A549 (cell line): Measurements from ENCODE around the gene GUF1.

Experiments
- CEBPB ChIP-seq, 2 experiments: fragments of >200 bp in 1 of 2; sonication (Bioruptor Twin) in 1 of 2; formaldehyde crosslinking in 1 of 2; IDR thresholded peaks; 2 replicates each; pipeline ENCODE4 v1.6.1; 2012 to 2016
- CHD4 ChIP-seq: fragments of 200-600 bp; sonication (generic); IDR thresholded peaks from 2 replicates; pipeline ENCODE4 v1.6.1; 2016; ENCODE audit warnings: antibody characterized with exemption, mild to moderate bottlenecking, borderline replicate concordance
- CTCF ChIP-seq: fragments of >200 bp; sonication (Bioruptor Twin); formaldehyde crosslinking; IDR thresholded peaks from 3 replicates; pipeline ENCODE4 v1.5.1; 2016
- EP300 ChIP-seq, 2 experiments: fragments of >200 bp; sonication (Bioruptor Twin); formaldehyde crosslinking; IDR thresholded peaks; 2 replicates in 1 of 2; 3 replicates in 1 of 2; pipeline ENCODE4 v1.6.1; 2016 to 2017
- KDM1A ChIP-seq: fragments of 200-600 bp; sonication (generic); IDR thresholded peaks from 2 replicates; pipeline ENCODE4 v1.6.1; 2016; ENCODE audit warnings: low read depth, mild to moderate bottlenecking
- MAX ChIP-seq: IDR thresholded peaks from 2 replicates; pipeline ENCODE4 v1.6.1; 2012
- MAZ ChIP-seq: fragments of 150-350 bp; IDR thresholded peaks from 2 replicates; pipeline ENCODE4 v1.6.1; 2014; ENCODE audit warnings: antibody characterized with exemption, low read depth, low read length, borderline replicate concordance
- PHF8 ChIP-seq: fragments of 200-600 bp; sonication (generic); IDR thresholded peaks from 2 replicates; pipeline ENCODE4 v1.6.1; 2016; ENCODE audit warnings: low read depth, mild to moderate bottlenecking, antibody characterized with exemption, moderate library complexity, borderline replicate concordance
- POLR2A ChIP-seq: IDR thresholded peaks from 2 replicates; pipeline ENCODE4 v1.6.1; 2012; ENCODE audit warnings: mild to moderate bottlenecking, low read length
- REST ChIP-seq: fragments of 200-600 bp; sonication (generic); IDR thresholded peaks from 2 replicates; pipeline ENCODE4 v1.6.1; 2016; ENCODE audit warnings: antibody characterized with exemption, mild to moderate bottlenecking, moderate library complexity
- SMC3 ChIP-seq: fragments of >200 bp; sonication (Bioruptor Twin); formaldehyde crosslinking; IDR thresholded peaks from 3 replicates; pipeline ENCODE4 v1.6.1; 2018; ENCODE audit warnings: inconsistent platforms
- SREBF2 ChIP-seq: fragments of 450-650 bp; IDR thresholded peaks from 2 replicates; pipeline ENCODE4 v1.6.1; 2014; ENCODE audit warnings: mild to moderate bottlenecking, moderate library complexity
- ZFP36 ChIP-seq: fragments of 450-650 bp; IDR thresholded peaks from 2 replicates; pipeline ENCODE4 v1.6.1; 2014; ENCODE audit warnings: borderline replicate concordance; ENCODE audit not compliant: partially characterized antibody
- ZNF302 ChIP-seq: fragments of 250-450 bp; sonication (Bioruptor Pico); IDR thresholded peaks from 2 replicates; pipeline ENCODE4 v1.9.0; 2021; ENCODE audit warnings: inconsistent platforms, mild to moderate bottlenecking, moderate library complexity

DNA sequence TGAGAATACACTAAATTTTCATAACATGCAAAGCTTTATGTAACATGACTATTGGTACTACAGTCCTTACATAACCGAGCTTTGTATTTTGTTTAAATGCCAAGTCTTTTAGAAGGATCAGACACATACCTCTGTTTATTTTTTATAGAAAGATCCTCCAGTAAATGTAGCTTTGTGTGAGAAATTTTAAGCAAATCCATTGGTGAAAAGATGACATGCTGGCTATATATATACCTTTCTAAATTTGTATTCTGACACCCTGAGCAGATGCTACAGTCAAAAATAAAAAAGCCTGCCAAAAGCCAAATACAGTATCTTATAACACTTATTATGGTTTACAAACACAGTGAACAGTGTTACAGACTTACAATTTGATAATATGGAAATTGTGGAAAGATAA, 26.8 kb upstream of the GUF1 start, which contains the start of gene YIPF7:
- no peak for TF ChIP-seq CHD4
- TF ChIP-seq MAZ: no peak
- no peak for TF ChIP-seq CTCF
- no peak for TF ChIP-seq SMC3
- no peak for TF ChIP-seq MAX
- no peak for TF ChIP-seq ZNF302 (CRISPR knock-in tag)
- no peak for TF ChIP-seq SREBF2
- TF ChIP-seq ZFP36: no peak
- TF ChIP-seq POLR2A: no peak
- no peak for TF ChIP-seq REST
- TF ChIP-seq KDM1A: no peak
- TF ChIP-seq EP300 (IDR thresholded peaks at IDR 0.05): no peak
- TF ChIP-seq CEBPB (IDR thresholded peaks at IDR 0.05): no peak
- TF ChIP-seq PHF8: no peak
